Activated CD4-positive, alpha-beta T cell treated with anti-CD3 and anti-CD28 coated beads, Interleukin-10, Interleukin-2, amounts not matched to agents 100 ng/mL and 50 ng/mL, durations not matched to agents 16 hours and 8 hours (primary cell): ENCODE data around the gene CELF2.
"Not testable (repeated sequence)": the region's sequence is repeated elsewhere in the genome, so short reads cannot be mapped to it uniquely, and the experiment has no call there.

Source experiments
- DNase-seq: peaks from one replicate; pipeline ENCODE4 v3.0.0-alpha.2; 2020

CELF2 gene

GRCh38 chr10:11335167-11335652 is 317.5 kb downstream of the CELF2 start:
- DNase-seq: no peak

GRCh38 chr10:11335881-11336430 is 318.3 kb downstream of the CELF2 start:
- DNase-seq: no peak

- no peak for DNase-seq
Observed at GRCh38 chr10:11336722-11337162, 319.1 kb downstream of the CELF2 start.

- peak; percentile 25 for DNase-seq
Observed at GRCh38 chr10:11337516-11337915, 319.8 kb downstream of the CELF2 start.

- no peak for DNase-seq
Observed at GRCh38 chr10:11338160-11338844, 320.6 kb downstream of the CELF2 start.

- no peak for DNase-seq
Observed at GRCh38 chr10:11339013-11339412, 321.3 kb downstream of the CELF2 start.

- DNase-seq: no peak
Observed at GRCh38 chr10:11339660-11340059, 322.0 kb downstream of the CELF2 start.

- DNase-seq: no peak
Observed at GRCh38 chr10:11341283-11341960, 323.8 kb downstream of the CELF2 start.

GRCh38 chr10:11344081-11344480 is 326.4 kb downstream of the CELF2 start:
- no peak for DNase-seq

- peak; percentile 22 for DNase-seq
Observed at GRCh38 chr10:11344550-11344949, 326.9 kb downstream of the CELF2 start.

- DNase-seq: peak; percentile 30
Observed at GRCh38 chr10:11345224-11346054, 327.8 kb downstream of the CELF2 start.

- DNase-seq: not testable (repeated sequence)
Observed at GRCh38 chr10:11347580-11347979, 329.9 kb downstream of the CELF2 start.

GRCh38 chr10:11351801-11352200 is 334.1 kb downstream of the CELF2 start:
- no peak for DNase-seq

- no peak for DNase-seq
Observed at GRCh38 chr10:11353006-11353896, 335.6 kb downstream of the CELF2 start.

- no peak for DNase-seq
Observed at GRCh38 chr10:11354823-11355222, 337.2 kb downstream of the CELF2 start.

GRCh38 chr10:11355592-11355991 is 337.9 kb downstream of the CELF2 start:
- no peak for DNase-seq

GRCh38 chr10:11357439-11357838 is 339.8 kb downstream of the CELF2 start:
- no peak for DNase-seq

GRCh38 chr10:11358011-11358410 is 340.3 kb downstream of the CELF2 start:
- no peak for DNase-seq

- no peak for DNase-seq
Observed at GRCh38 chr10:11358923-11359575, 341.4 kb downstream of the CELF2 start.

- DNase-seq: no peak
Observed at GRCh38 chr10:11359869-11360268, 342.2 kb downstream of the CELF2 start.

- DNase-seq: no peak
Observed at GRCh38 chr10:11363497-11363896, 345.8 kb downstream of the CELF2 start.

- no peak for DNase-seq
Observed at GRCh38 chr10:11364241-11364640, 346.6 kb downstream of the CELF2 start.
